IPS-11a (cell line): Measurements from ENCODE around the gene NR3C1.

Experiments used
- H3K4me3 ChIP-seq: one replicate; pipeline ENCODE4 v1.5.1; 2013; ENCODE audit warnings: low read depth, low read length, control low read depth

The NR3C1 gene

DNA sequence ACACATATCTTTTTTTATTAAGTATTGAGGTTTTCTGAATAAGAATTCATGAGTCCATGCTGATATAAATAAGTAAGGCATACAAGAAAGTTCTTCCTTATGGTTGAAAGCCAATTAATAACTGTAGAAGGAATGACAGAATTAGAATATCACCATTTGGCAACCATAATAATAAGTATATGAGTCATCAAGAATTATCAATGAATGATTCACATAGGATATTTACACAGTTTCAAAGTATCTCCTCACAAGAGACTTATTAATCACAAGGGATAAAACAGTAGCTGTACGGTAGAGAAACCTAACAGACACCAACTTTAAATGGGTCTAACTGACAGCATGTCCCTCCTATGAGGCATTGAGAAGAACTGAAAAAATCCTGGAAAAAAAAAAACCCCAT is 161.6 kb downstream of the NR3C1 start:
- no peak overlapping the region for H3K4me3 ChIP-seq

DNA sequence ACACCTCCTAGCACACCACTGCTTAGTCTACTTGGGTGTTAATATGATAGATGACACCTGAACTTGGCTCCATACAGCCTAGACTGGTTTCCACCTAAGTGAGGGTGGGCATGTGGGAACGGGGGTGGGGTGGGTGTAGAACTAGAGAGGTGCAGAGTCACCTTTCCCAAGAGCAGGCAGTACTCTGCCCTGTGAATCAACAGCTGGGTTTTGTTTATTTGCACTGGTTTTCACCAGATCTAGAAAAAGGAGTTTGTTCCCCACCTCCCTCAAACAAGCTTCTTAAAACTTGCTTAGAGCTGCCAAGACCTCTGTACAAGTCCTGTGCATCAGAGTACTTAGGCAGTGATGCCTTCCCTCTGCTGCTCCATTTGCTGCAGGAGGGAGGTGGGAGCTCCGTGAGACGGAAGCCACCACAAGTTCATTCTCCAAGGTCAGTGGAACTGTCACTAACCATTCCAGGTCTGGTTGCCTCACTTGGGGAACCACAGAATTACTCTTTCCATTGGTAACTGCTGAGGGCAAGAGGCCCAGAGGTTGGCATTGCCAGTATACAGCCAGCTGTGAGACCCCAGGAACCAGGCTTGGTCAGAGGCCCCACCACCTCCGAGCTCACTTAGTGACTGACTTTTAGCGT is 163.5 kb downstream of the NR3C1 start:
- no peak overlapping the region for H3K4me3 ChIP-seq

DNA sequence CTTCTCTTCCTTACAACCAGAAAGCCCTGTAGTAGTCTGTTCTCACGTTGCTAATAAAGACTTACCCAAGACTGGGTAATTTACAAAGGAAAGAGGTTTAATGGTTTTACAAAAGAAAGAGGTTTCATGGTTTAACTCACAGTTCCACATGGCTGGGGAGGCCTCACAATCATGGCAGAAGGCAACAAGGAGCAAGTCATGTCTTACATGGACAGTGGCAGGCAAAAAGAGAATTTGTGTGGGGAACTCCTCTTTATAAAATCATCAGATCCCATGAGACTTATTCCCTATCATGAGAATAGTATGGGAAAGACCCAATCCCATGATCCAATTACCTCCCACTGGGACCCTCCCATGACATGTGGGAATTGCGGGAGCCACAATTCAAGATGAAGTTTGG is 164.9 kb downstream of the NR3C1 start:
- no peak overlapping the region for H3K4me3 ChIP-seq

DNA sequence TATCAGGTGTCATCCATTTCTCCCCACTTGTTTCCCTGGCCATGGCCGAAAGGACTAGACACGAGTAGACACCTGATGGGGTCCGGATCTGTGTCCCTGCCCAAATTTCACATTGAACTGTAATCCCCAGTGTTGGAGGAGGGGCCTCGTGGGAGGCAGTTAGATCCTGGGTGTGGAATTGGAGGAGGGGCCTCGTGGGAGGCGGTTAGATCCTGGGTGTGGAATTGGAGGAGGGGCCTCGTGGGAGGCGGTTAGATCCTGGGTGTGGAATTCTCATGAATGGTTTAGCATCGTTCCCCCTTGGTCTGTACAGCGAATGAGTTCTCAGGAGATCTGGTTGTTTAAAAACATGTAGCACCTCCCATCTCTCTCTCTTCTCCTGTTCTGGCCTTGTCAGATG is 165.8 kb downstream of the NR3C1 start:
- H3K4me3 ChIP-seq = no peak overlapping the region

DNA sequence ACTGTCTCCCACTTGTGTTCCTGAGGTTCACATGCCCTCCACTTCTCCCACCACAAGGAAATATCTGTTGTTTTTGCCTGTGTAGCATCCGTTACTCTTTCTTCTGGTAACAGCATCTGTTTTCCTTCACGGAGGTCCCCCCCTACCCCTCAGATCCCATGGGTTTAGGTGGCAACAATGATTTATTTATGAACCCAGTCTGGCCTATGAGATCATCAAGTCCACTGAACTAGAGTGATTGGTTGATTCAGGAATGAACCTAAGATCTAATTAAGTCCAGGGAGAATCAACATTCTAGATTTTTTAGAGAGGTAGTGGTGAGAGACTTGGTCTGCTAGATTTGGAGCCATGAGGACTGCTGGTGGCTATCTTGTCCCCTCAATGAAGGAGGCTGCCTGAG is 166.8 kb downstream of the NR3C1 start:
- no peak overlapping the region for H3K4me3 ChIP-seq

DNA sequence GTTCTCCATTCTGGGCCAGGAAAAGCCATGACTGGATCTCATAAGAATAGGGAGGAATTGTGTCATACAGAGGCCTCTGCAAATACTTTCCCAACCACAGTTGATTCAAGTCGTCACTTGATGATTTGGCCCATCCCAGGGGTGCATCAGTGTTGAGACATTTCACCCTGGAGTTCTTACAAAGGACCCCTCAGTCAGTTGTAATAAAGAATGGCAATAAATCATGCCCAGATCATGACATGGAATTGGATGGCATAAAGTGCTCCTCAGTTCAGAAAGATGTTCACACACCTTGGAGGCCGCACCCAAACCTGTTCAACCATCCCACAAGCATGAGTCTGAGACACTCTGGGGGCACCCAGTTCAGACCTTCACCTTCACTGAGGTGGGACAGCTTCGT is 168.1 kb downstream of the NR3C1 start:
- no peak overlapping the region for H3K4me3 ChIP-seq

DNA sequence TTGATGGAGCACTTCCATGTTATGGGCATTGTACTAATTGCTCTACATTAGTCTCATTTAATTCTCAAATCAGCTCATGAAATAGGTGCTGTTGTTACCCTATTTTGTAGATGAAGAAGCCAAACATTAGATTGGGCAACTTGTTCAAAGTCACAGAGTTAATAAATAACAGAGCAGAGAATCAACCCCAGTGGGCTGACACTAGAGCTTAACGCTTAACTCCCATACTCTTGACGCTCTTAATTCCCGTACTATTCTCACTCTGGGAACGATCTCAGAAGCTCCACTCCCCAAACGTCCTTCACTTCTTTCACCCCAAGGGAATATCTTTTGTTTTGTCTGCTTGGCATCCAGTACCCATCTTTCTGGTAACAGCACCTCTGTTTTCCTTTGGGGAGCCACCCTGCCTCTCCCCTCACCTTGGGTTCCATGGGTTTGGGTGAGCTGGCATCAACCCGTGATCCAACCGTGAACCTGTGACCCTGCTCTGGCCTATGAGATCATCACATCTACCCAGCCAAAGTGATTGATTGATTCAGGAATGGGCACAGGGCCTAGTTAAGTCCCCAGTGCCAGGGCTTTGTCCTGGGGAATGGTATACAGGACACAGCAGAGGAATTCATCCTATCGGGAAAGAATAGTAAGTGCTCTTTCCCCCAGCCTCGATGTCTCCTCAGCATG is 169.2 kb downstream of the NR3C1 start:
- no peak overlapping the region for H3K4me3 ChIP-seq

DNA sequence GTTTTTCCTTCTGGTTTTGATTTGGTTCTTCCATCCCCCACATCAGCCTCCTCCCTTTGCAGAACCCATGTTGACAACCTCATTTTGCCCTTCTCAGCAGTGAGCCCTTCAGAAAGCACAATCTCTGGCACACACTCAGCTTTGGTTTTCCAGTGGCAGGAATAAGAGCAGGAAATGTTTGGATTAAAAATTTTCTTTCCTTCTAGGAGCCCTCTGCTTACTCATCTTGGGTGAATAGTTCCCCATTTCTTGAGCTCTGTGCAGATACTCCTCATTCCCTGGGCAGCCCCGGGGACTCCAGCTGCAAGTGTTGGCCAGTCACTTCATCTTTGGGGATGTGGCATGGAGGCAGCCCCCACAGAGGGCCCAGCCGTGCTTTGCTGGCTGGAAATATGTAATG is 170.5 kb downstream of the NR3C1 start:
- no peak overlapping the region for H3K4me3 ChIP-seq

DNA sequence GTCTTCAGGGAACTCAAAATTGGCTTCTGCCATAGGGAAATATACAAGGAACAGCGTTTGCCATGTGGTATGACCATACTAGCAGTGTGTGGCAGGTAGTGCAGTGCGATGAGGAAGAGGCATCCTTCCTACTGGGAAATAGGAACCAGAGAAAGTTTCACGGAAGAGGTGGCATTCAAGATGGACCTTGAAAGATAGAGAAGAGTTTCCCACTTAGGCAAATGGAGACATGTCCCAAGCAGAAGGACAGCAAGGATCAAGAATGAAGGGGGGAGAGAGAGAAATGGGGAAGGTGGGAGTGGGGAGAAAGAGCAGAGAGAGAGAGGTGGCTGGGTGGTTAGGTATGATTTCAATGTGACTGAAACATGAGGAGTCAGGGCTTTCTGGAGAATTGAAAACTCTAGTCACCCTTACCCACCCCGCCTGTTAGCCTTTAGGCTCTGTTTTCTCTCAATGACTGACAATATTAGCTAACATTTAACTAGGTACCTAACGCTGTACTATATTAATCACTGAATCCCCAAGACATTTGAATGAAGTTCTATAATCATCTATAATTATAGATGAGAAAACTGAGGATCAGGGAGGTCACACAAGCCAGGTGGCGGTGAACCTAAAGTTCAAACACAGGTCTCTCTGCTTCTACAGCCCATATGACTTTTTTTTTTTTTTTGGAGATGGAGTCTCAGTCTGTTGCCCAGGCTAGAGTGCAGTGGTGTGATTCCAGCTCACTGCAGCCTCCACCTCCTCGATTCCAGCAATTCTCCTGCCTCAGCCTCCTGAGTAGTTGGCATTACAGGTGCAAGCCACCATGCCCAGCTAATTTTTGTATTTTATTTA is 171.3 kb downstream of the NR3C1 start:
- no peak overlapping the region for H3K4me3 ChIP-seq

DNA sequence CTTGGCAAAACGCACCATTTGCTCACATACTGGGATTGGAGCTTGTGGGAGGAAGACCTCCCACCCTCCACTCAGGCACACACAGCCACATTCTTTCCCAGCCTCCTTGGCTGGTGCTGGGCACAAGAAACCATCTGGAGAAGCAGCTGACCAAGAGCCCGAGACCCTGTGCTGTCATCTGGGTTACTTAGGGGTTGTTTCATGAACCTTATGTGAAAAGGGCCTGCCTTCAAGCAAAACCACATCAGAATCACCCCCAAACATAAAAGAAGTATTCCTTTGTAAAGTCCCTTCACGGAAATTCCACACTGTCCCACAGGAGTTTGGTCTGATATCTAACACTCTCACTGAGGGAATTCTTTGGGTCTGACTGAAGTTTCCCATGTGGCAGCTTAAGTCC is 172.1 kb downstream of the NR3C1 start:
- no peak overlapping the region for H3K4me3 ChIP-seq

DNA sequence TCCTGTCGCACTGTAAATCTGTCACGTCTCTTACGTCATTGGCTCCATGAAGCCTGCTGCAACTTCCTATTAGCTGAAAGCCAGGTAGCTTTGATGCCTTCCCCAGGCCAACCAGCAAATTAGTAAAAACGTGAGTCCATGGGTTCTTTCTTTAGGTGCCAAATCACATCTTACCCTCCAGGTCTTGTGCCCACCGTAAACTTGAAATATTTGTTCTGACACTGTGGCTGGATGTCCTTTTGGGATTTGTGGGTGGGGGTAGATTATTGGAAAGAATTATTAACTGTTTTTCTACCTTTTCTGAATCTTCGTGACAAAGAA is 172.8 kb downstream of the NR3C1 start:
- no peak overlapping the region for H3K4me3 ChIP-seq

DNA sequence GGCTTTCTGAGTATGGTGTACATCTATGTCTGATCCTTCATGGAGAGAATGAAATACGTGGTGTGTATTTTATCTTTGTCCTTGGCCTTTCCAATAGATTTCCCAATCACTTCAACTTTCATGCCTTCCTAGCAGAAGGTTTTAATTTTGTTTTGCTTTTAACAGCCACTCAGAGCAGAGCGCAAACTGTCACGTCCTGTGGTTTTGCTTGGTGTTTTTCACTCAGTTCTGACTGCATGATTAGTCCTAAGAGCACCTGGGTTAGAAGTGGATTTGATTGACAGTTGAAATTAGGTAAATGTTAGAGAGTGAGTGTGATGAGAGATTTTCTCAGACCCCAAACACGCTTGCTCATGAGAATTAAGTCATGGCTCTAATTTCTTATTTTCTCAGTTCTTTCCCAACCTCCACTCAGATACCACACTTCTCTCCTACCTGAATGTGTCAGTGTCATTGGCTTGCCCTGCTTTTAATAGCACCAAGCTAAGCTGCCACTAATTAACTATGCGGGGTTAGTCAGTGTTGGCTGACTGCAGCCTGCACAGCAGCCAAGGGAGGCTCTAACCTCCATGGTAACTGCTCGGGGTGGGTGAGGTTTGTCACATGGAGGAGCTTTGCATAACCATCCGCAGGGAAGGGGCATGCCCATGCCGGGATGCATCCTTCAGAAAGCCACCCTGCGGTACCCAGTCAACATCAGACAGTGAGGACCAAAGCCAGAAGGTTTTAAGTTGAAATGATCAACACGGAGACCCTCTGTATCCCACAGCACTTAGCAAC is 173.4 kb downstream of the NR3C1 start:
- no peak overlapping the region for H3K4me3 ChIP-seq

DNA sequence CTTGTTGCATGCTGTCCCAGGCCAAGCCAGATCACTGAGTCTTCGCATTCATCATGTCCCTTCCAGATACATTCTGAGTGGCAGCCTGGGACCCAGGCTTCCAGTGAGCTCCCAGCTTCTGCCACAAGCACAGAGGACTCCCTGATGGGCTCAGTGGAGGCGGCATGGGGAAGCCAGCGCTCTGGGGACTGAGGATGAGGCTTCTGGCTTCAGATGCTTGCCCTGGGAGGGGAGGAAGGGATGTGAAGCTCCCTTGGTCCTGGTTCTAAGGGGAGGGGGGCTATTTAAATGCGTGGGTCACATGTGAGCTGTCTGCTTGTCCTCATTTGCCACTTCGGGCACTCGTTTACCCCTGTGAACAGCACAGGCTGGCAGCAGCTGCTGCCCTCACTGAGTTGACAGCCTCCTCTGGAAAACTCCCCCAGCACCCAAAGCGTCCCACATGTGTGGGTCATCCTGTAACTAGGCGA is 174.0 kb downstream of the NR3C1 start:
- no peak overlapping the region for H3K4me3 ChIP-seq

DNA sequence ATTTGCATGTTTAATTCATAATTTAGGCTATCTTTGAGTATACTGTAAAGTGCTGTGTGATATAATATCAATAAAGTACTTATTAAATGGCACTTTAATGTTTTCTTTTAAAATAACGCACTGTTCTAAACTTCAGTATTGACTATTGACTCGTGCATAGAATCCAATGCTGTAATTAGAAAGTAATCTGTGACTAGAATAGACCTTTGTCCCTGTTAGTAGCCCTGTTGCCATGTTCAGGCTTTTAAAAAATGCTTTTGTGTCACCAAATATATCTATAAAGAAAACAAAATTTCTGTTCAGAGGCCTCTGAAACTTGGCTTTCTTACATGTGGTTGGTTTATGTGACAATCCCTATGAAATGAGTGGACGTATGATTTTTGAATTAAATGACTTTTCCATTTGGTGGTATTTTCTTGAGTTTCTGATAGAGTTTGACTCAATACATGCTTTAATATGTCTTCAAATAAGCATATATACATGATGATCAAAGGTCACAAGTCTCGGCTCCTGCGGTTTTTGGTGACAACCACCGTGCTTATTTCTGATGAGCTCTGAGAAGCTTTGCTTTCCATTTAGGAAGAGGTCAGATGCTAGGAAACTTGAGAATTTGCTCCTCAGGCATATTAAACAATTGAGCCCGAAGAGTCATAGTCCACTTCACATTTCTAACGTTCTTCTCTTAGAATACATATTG is 174.7 kb downstream of the NR3C1 start:
- no peak overlapping the region for H3K4me3 ChIP-seq
